Measurements from ENCODE around the gene NR6A1.
"Not testable (repeated sequence)": the region's sequence is repeated elsewhere in the genome, so short reads cannot be mapped to it uniquely, and the experiment has no call there.

The NR6A1 gene

DNA sequence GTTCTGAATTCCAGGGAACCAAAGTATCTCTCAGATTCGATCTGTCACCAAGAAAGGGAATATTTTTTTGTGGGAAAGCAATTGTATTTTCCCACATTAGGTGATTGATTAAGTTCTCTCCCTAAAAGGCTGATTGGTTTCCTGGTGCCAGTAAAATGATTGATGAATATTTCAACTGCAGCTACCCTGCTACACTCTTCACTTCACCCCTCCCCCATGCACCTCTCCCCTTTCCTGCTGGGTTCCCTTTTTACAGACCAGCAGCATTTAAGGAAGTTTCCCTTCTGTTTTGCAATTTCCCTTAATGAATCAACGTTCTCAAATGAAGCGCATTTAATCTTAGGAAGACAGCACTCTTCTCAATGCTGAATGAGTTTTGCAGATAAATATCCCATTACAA, 13.1 kb downstream of the NR6A1 start:
- DNase-seq = no peak

DNA sequence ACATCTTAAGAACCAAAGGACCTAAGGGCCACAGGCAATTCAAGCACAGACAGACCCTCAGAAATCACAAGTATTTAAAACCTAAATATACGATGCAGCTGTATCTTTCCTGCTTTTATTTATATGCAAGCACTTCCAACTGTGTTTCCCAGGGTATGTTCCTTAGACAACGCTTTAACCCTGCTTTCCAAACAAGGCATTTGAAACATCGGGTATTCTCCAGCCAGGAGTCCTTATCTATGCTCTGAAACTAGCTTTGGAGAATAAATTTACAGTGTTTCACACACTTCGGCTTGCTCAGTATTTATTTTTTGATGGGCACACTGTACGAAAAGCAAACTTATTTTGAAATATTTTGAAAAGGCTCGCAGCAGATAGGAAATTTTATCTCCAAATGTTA, 13.5 kb downstream of the NR6A1 start:
- DNase-seq = no peak

DNA sequence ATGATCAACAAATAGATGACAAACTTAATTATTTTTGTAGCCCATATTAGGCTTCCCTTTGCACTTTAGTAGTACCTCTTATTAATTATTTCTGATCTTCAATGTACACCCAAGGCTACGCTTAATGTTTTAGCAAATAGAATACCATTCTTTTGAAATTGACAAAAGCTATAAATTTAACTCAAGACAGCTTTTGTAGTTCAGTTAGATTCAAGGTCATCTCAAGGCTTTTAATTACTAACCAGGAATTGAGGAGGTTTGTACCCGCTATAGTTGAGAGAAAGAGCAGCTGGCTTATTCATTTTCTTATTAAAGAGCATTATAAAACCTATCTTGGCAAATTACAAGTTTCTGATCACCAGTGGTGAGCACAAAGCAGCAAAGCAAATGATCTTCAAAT, 15.1 kb downstream of the NR6A1 start:
- no peak for DNase-seq

DNA sequence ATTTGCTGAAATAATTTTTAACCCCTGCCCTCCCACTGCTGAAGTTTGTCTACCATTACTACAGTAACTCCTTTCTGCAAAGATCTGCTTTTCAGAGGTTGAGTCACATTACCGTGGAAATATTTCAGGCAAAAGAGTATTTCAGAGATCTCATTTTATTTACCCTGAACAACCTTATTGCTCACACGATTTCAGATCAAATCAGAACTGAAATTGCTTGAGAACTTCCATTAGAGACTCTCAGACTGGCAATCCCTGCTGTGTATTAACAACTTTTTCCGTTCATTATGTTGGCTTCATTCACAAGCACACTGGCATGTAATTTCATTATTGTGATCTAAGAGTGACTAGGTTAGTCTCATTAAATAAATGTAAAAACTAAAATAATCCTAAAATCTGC, 16.1 kb downstream of the NR6A1 start:
- no peak for DNase-seq

DNA sequence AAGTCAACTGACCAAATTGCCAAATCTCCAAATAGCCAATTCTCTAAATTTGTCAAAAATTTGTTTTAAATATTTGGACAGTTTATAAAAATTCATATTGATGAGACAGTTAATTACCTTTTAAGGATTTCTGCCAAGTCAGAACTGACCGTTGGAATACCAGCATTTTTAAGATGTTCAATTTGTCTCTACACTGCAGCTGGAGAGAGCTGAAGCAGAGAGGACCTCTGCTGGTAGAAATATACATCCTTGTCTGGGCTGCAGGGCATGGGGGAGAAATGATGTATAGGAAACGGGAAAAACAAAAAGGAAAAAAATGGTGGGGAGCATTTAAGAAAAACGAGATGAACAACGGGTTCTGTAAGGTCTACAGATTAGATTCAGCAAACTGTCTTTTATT, 16.8 kb downstream of the NR6A1 start:
- DNase-seq = no peak

DNA sequence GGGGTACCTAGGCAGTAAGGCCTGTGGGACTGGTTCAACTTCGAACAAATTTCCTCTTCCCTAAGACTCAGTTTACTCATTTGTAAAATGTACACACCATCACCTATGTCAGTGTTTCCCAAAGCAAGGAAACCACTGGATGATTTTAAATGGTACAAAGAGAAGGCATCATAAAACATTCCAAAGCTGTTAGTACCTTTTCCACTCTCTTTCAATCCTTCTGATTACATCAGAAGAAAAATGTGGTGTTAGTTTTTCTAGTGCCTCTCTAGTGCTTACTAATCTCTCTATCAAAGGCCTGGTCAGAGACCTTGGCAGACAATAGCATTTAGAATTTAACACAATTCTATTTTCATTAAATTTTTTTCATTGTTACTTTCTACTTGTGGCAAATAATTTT, 18.1 kb downstream of the NR6A1 start:
- no peak for DNase-seq

DNA sequence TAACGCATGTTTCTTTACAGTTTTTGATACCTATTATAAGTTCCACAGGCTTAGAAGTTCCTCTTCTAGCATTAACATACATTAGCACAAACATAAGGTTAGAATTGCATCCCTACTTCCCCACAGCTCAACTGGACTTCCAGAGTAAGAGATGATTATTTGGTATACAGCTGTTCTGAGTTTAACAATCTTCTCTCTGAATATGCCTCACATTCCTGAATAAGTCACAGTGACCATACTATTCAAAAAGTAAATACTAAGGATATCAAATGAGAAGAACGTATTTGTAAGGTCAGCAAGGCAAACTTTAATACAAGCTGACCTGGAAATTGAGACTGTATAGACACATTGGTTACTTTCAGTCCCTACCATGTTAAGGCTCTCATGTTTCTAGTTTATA, 21.3 kb downstream of the NR6A1 start:
- no peak for DNase-seq

DNA sequence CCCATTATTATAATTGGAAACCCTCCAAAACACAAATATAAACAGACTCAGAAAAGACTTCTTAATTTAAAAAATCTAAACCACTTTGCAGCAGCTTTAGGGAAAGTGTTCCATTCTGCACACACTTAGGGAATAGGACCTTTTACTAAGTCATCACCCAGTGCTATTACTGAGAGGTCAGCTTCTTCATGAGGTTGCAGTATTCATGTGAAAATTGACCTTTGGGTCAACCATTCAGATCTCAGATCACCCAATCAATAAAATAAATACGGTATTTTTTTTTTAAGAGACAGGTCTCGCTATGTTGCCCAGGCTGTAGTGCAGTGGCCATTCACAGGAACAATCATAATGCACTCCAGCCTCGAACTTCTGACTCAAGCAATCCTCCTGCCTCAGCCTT, 21.8 kb downstream of the NR6A1 start:
- no peak for DNase-seq

DNA sequence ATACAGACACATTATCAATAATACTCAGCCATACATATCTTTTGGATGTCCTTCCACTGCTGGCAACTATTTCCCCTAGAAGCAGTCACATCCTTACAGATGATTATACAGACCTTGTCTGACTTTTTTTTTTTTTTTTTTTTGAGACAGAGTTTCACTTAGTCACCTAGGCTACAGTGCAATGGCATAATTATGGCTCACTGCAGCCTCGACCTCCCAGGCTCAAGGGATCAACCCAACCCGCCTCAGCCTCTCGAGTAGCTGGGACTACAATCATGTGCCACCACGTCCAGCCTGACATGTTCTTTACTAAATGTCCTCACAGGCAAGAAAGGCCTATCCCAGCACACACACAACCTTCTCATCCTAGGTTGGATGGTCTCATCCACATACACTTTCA, 24.0 kb downstream of the NR6A1 start:
- DNase-seq = no peak

DNA sequence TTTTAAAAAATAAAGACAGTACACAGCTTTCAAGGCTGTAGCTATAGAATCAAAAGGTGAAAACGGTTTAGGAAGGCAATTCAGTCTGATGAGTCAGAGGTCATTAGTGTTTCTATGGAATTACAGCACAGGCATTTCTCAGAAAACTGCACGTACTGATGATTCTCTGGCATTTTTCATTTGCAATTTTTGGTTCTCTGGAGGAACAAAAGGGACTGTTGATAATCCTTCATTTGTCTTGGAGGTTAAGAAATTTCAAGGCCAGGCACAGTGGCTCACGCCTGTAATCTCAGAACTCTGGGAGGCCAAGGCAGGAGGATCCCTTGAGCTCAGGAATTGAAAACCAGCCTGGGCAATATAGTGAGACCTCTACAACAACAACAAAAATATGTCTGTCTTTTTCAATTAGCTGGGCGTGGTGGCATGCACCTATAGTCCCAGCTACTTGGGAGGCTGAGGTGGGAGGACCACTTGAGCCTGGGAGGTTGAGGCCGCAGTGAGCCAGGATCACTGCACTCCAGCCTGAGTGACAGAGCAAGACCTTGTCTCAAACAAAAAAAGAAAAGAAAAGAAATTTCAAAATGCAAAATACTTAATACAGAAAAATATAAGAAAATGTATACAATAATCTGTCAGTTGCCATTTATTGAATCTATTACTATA, 27.3 kb downstream of the NR6A1 start:
- DNase-seq = no peak

DNA sequence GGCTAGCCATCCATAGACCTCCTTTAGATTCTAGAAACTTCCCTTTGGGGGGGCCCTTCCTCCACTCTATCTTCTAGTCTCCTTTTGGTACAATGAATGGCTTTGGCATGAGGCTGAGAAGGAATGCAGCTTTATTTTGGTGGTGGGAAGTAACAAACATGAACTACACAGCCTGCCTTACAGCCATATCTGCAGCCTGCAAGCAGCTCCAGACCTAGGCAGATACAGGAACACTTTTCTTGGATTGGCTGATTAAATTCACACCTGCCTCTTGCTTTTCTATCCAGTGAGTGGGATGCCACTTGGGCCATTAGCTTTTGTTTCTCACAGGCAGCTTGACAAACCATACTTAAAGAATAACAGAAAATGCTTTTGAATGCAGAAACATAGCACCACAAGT, 28.2 kb downstream of the NR6A1 start:
- no peak for DNase-seq

DNA sequence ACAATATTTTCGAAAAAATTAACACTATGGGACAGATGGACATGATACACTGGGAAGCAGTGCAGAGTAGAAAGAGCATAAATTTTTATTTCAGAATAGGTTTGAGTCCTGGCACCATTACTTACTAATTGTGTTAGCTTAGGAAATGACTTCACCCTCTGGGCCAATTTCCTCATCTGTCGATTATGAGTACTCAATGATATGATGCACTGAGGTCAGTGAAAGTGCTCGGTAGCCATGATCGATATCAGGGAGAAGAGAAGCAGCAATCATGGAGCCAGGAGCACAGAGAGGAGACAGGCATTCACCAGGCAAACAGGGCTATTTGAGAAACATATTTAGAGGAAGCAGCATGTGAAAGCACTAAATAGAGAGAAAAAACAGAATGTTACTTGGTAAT, 29.4 kb downstream of the NR6A1 start:
- DNase-seq = no peak

DNA sequence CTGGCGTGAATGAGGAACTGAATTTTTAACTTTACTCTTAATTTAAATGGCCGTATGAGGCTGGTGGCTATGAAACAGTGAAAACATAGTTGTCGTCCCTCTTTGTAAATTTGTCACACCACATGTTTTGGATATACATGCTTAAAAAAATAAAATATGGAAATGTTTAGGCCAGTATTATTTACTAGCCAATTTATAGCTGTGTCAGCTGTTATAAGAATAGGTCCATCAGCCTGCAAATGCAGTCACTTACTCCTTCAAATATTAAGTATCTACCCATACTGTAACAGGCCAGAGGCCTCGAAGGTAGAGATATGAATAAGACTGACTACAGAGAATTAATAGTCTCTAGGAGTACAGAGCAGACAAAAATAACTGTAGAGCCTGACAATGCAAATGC, 30.0 kb downstream of the NR6A1 start:
- no peak for DNase-seq

DNA sequence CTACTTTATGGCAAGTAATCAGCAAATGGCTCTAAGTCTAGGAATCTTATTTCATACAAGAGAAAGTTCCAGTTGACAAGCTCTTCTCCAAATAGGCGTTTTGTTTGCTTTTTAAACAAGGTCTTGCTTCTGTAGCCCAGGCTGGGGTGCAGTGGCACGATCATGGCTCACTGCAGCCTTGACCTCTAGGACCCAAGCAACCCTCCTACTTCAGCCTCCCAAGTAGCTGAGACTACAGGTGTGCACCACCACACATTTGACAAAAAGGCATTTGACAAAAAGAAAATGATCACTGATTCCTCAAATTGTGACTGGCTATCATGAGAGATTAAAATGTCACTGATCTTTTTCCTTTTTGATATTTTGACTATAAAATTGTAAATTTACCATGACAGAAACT, 31.8 kb downstream of the NR6A1 start:
- no peak for DNase-seq

DNA sequence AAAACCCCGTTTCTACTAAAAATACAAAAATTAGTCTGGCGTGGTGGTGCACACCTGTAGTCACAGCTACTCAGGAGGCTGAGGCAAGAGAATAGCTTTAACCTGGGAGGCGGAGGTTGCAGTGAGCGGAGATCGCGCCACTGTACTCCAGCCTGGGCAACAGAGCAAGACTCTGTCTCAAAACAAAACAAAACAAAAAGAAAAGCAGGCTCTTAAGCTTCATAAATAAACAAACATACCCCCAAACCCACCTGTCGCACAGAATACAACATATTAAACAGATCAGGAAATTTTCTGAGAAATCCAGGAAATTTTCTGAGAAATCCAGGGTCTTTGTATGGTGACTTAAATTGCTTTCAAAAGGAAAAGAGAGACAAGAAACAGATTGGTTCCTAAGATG, 33.0 kb downstream of the NR6A1 start:
- not testable (repeated sequence) for DNase-seq

DNA sequence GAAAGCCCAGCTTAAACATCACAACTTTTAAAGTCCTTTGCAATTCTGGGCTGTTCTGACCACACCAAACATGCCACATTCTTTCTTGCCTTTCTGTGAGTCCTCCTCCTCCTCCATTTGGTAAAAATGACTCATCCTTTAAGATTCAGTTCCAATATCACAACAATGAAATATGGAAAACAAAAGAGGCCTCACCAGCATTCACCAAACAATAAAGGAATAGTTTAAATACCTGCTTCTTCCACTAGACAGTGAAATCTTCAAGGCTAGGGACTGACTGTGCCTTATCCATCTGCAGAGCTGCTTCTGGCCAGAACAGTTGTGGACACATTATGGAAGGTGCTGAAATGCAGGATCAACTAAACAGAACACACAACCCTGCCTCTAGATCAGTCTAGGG, 36.0 kb downstream of the NR6A1 start:
- DNase-seq = no peak

DNA sequence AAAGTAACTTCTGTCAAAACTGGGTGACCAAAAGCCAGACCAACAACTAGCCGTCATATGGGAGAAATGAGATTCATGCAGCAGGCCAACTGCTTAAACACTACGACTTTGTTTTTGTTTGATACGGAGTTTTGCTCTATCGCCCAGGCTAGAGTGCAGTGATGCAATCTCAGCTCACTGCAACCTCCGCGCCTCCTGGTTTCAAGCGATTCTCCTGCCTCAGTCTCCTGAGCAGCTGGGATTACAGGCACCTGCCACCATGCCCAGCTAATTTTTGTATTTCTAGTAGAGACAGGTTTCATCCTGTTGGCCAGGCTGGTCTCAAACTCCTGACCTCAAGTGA, 36.4 kb downstream of the NR6A1 start:
- DNase-seq = not testable (repeated sequence)

DNA sequence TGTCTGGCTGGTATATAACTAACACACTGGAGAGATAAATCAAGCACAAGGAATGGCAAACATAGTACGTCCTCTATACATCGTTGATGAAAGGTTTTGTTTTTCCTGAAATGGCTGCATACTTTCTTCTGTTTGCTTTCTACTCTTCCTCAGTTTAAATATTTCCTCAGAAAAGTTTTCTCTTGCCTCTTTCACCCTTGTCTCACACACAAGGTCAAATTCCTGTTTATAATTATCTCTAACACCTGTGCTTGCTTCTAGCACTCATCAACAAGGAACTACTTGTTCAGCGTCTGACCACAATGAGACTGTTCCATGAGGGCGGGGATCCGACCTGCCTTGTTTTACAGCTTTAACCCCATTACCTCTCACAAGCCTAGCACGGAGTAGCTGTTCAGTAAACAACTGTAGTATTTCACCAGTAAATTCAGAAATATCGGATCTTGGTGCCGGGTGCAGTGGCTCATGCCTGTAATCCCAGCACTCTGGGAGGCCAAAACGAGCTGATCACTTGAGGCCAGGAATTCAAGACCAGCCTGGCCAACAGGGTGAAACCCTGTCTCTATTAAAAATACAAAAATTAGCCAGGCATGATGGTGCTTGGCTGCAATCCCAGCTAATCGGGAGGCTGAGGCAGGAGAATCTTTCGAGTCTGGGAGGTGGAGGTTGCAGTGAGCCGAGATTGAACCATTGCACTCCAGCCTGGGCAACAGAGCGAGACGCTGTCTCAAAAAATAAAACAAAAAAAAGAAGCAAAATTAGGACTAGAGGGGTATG, 37.0 kb downstream of the NR6A1 start:
- DNase-seq = no peak

DNA sequence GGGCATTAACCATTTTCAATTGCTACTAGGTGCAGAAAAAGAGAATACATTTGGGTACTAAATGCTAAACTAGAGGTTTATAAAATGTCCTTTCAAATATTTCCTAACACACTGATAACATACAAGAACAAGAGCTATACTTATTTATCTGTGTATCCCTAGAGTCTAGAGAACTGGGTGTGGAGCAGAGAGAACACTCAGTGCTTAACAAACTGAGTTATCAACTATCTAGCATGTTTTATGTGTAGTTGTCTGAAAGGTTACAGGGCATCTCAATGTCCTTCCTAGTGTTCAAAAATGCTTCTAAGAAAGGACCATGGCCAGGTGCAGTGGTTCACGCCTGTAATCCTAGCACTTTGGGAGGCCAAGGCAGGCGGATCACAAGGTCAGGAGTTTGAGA, 40.3 kb downstream of the NR6A1 start:
- DNase-seq = no peak

DNA sequence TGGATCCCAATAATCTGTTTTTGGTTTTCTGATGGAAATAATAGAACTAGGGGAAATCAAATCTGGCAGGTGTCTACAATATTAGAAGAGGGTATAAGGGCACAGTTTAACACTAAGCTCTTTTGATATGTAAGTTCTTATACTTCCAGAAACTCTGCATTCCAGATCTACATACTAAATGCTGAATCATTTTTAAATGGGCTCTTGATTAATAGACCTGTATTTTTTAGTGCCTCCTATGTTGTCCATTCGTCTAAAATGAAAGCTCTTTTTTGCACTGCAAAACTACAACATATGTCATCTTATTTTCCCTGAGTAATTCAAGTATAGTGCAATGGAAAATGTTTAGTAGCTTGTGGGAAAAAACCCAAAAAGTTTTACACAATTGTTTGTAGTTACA, 44.2 kb downstream of the NR6A1 start:
- DNase-seq = no peak

DNA sequence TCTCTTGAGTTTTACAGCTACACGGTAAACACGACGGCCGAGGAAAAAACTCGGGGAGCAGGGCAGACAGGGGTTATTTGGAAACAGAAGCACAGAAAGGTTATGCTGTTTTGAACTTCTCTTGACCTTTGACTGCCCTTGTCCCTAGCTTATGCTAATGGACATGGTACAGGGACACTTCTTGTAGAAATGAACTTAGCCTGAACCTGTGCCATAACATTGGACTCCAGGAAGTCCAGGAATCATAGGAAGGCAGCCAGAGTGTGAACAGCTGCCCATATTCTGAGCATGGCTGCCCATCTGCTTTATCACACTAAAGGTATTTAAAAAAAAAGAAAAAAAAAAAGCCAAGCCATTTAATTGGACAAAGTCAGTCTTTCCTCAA, 46.1 kb downstream of the NR6A1 start:
- no peak for DNase-seq

DNA sequence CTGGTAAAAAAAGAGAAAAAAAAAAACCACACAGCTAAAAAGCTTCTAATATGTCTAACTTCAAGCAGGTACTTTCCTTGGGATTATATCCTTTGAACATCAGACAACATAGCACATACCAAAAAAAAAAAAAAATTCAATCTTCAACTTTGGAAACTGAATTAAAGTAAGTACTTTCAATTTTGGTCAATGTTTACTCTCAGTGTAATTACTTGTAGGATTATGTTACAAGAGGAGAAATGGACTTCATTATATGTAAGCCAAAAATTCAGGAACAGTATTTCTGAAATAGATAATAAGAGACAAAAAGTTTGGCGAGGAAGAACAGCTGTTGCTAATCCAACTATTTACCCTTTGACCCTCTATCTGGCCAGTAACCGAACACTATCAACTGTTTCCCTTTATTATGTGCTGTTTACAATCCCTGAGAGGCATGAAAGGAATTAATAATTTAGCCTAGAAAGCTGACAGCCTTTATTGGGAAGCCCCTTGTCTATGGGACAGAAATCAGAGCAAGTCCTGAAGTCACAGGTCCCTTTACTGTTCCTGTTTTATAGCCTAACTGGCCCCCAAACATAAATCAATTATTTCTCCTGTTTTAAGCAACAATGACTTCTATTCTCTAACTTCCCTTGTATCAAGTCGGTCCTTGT, 46.6 kb downstream of the NR6A1 start:
- no peak for DNase-seq

DNA sequence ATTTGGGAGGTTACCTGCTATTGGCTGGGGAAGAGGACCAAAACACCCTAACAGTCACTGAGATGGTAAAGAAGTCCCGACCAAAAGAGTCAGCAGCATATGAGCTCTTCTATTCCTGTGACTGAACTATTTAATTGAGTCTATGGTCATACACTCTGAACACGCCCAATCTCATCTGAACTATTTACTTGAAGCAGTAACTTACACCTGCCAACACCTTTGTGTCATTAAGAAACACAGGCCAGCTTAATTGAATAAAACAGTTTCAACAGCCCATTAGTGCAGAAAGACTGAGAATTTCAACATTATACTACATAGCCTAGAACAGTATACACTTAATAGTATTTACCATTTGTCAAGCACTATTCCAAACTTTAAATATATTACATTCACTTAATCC, 47.8 kb downstream of the NR6A1 start:
- DNase-seq = no peak

DNA sequence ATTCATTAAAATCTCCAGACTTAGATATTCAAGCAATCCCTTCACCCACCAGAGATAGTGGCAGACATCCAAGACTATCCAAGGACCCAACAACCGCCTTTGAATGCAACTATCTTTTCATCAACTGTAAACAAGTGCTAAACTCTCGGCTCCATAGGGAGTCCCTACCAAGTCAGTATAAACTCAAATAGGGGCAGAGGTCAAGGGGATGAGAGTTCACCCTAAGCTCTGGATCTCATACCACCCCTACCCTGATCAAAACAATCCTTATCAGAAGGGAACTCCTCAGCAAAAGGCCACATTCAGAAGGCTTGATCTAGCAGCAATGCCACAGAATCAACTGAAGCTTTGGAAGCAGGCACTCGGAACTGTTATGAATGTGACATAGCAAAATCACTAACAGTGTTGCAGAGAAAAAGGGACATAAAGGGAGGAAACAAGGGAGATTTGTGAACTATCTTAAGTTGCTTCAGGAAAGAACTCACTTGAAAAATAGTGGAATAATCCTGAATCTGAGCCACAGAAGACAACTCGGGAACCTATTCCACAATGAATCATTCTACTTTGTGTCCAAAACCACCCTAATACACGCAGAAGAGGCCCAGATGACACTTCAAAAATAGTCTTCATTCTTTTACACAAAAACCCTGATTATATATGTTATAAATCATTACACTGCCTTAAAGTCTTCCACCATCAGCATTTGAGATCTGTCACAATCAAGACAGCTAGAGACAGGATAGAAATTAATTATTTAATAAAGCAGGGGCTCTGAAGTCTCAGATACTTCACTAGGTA, 49.8 kb downstream of the NR6A1 start:
- DNase-seq = no peak

Measured in stimulated activated naive CD4-positive, alpha-beta T cell (primary cell).